Vagina (tissue), 2 donors: ENCODE results near the gene SIAE.

Experiments used
- POLR2A ChIP-seq, 2 donors: fragments of 450-650 bp; IDR thresholded peaks; one replicate each; pipeline ENCODE4 v1.6.1; 2017; ENCODE audit warnings: antibody characterized with exemption in 2 of 2, mild to moderate bottlenecking in 2 of 2, moderate library complexity in 2 of 2
- POLR2AphosphoS5 ChIP-seq, 2 donors: sonication (generic); formaldehyde crosslinking; IDR thresholded peaks; one replicate each; pipeline ENCODE4 v1.9.0; 2017; ENCODE audit warnings: antibody characterized with exemption in 2 of 2, mild to moderate bottlenecking in 2 of 2, low read depth in 1 of 2; ENCODE audit not compliant: insufficient read depth in 1 of 2
- TF ChIP-seq, protein P1 (sequence below), 3 experiments: fragments of 450-650 bp in 2 of 3; fragments of 200-600 bp in 1 of 3; sonication (generic) in 1 of 3; IDR thresholded peaks; one replicate each; pipeline ENCODE4 v1.5.1; 2017 to 2019; ENCODE audit warnings: antibody characterized with exemption in 3 of 3, mild to moderate bottlenecking in 2 of 3, moderate library complexity in 2 of 3

DNA sequence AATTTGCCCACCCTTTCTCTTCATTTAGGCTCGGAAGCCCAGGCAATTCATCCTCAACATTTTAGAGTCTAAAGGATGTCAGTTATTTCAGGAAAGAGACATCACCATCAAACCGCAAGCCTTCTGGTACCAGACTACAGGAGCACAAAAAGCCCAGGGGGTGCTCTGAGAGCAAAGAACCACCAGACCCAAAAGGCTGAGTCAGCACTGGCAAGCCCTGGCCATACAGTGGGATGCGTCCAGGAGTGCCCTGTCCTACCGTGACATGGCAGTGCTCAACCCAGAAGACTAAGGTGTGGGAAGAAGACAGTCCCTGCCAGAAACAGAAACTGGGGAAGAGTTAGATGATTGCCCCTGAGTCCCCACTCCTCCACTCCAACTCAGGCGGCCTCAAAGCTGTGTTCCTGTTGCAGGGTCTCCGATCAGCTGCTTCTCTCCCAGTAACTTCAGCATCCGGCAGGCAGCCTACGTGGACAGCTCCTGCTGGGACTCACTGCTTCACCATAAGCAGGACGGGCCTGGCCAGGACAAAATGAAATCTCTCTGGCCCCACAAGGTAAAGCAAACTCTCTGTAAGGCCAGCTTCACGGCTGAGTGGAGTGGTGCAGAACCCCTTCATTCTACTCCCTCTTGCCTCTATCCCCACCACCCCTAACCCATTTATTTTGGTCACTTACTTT, 60.8 kb downstream of the SIAE start:
- TF ChIP-seq, protein P1, sequence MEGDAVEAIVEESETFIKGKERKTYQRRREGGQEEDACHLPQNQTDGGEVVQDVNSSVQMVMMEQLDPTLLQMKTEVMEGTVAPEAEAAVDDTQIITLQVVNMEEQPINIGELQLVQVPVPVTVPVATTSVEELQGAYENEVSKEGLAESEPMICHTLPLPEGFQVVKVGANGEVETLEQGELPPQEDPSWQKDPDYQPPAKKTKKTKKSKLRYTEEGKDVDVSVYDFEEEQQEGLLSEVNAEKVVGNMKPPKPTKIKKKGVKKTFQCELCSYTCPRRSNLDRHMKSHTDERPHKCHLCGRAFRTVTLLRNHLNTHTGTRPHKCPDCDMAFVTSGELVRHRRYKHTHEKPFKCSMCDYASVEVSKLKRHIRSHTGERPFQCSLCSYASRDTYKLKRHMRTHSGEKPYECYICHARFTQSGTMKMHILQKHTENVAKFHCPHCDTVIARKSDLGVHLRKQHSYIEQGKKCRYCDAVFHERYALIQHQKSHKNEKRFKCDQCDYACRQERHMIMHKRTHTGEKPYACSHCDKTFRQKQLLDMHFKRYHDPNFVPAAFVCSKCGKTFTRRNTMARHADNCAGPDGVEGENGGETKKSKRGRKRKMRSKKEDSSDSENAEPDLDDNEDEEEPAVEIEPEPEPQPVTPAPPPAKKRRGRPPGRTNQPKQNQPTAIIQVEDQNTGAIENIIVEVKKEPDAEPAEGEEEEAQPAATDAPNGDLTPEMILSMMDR (IDR thresholded peaks at IDR 0.05): no peak
- TF ChIP-seq POLR2A (IDR thresholded peaks at IDR 0.05): no peak
- no peak for TF ChIP-seq POLR2AphosphoS5 (IDR thresholded peaks at IDR 0.05; ENCODE audit: insufficient read depth in 1 of 2, low read depth in 1 of 2)
